Renal cortex interstitium (tissue), 11 donors: ENCODE data around the gene SNRNP25. TPM values are rescaled to one million over a fixed set of nuclear protein-coding genes. Genes with fewer than 3 reads are reported as not detected.

Experiments used
- DNase-seq, 11 donors: peaks; one replicate each; pipeline ENCODE4 v3.0.0-alpha.2; 2013; ENCODE audit warnings: low read depth in 9 of 11, low spot score in 4 of 11; ENCODE audit errors: extremely low read depth in 1 of 11
- polyA plus RNA-seq, 3 donors: library from polyadenylated mRNA; unstranded; fragments of 120-200 nt; gene quantifications; one replicate each; pipeline ENCODE4 v1.2.1, GENCODE V29; 2013; ENCODE audit not compliant: insufficient read length in 3 of 3

SNRNP25 gene
- polyA plus RNA-seq, 3 donors, result 36.0 to 47.0 (median 36.2) TPM

DNA sequence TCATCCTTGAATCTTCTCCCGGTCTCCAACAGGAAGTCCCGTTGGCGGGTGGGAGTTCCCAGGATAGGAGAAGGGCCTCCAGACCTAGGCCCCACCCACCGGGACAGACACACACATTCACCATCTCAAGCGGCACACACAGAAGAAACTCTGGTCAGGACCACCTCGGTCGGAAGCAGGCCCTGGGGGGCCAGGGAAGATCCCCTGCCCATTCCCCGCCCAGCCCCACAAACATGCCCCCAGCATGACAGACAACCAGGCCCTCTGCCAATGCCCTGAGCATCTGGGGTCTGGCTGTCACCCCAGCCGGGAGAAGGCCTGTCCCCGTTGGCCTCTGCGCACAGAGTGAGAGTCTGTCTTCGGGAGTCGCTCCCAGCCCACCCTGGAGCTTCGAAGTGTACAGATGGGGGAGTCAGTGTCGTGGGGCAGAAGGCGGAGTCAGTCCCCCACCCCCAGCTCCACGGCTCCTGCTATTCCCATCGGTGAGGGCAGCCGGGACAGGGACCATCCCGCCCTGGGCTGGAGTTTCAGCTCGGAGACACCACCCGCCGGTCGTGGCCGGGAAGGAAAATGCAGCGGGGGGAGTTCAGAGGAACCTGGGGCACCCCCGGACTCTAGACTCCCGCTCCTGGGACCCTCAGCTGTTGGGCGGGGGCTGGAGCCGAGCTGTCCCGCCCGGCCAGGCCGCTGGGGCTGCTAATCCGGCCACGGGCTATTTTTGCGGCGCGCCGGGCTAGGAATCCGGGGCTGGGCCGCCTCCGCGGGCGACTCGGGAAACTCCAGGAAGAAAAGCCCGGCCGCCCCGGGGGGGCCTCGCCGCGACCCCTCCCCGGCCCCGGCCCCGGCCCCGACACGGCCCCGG lies 18.1 kb downstream of the SNRNP25 start:
- DNase-seq, result peak in 1 of 11 donors; percentile 49

DNA sequence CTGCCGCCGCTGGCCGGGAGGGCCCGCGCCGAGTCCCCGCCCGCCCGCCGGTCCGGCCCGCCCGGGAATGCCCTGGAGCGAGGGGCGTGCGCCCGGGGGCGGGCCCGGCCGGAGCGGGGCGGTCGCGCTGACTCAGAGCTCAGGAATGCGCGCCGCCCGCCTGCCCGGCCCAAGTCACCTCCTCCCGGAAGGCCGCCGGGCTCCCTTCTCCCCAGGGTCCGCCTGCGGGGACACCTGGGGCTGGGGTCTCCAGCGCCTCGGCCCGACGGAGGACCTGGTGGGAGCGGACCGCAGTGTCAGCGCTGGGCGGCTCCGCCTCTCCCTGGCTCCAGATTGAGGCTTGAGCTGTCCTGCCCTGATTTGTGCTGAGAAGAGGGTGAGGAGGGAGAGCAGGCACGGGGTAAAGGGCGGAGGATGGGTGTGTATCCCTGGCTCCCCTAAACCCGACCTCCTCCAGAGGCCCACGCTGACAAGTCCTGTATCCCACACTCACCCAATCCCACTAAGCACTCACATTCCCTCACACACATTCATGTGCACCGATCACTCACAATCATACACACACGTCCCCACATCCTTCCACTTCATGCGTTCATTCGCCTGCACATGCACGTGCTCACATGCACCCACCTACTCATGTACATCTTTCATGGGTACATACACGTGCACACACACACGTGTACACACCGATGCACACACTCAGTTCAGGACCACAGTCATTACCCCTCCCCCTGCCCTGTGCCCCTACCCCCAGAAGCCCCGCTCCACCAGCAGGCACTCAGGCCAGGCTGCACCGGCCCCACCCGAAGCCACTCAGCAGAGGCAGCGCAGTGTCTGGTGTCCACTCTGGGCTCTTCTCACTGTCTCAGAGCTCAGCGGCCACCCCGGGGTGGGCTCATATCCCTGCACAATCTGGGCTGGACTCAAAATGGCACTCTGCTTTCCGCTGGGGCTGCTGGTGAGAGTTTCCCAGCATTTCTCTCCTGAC lies 19.2 kb downstream of the SNRNP25 start, which contains the start of gene RHBDF1:
RHBDF1 (minus strand) TSS at position 71 of the 988 bp plus-strand sequence. CDS start 7,616 bp downstream, outside the sequence.
- DNase-seq, result no peak

GRCh38 chr16:74051-74746 lies 20.6 kb downstream of the SNRNP25 start:
- no peak for DNase-seq

- no peak for DNase-seq
Observed at GRCh38 chr16:74747-75334, 21.2 kb downstream of the SNRNP25 start.

DNA sequence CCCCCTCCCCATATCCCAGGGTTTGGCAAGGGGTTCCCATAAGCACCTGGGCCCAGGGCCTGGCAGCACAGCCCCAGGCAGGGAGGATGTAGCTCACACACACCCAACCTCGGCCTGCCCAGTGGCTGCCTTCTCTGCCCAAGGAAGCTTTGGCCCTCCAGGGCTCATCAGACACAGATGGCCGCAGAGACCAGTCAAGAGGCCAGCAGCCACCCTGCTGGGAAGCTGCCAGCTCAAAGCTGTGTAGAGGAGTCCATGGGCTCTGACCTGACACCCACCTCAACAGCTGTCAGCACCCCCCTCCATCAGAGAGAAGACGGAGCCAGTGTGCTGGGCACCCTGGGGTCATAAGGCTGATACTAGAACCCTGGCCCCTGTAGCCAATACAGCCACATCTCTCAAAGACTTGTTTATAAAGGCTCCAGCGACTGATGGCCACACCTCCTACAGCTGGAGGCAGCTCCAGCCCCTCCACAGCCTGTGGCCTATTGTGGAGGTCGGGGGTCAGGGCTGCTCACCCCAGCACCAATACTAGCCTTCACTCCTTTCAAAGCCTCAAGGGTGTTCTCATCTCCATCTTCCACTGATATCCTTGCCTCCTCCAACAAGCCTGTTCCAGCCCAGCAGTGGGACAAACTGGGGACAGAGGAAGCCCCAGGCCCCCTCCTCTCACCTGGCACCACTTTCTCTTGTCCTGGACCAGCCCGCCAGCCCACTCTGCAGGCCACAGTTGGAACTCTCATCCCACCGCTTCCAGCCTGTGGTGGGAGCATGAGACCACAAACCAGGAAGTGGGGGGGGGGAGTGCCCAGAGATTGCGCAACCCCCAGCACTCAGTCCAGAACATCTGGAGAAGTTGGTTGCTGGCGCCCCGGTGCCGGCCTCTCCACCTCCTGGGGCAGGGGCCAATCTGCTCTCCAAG lies 22.2 kb downstream of the SNRNP25 start:
- no peak for DNase-seq

DNA sequence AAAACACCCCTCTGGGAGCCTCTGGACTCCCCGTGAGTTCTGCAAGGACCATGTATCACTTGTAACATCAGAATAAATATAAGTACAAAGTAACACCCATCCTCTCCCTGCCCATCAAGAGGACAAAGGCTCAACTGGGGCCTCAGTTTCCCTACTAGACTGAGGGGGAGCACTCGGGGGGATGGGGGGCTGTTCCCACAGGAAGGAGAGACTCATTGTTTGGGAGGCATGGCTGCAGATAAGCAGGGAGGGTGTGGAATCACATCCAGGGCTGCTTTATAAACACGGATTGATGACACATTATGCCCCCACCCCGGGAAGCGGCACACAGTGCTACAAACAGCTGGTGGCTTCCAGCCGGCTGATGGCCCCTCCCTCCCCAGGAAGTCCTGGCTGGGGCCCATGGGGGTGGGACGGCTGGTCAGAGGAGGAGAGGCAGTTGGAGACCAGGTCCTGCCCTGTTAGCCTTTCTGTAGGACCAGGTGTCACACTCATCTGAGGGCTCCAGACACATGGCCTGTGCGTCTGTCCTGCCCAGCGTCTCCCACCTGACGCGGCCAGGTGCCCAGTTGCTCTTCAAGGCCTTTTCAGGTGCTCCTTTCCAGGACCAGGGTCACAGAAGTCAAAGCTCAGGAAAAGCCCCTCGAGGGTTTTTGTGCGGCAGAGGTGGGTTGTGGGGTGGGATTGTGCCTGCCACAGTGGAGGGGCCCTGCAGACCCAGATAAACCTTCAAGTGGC lies 23.1 kb downstream of the SNRNP25 start:
- no peak for DNase-seq

GRCh38 chr16:77273-77806 lies 23.7 kb downstream of the SNRNP25 start:
- peak in 1 of 11 donors; percentile 33 for DNase-seq

DNA sequence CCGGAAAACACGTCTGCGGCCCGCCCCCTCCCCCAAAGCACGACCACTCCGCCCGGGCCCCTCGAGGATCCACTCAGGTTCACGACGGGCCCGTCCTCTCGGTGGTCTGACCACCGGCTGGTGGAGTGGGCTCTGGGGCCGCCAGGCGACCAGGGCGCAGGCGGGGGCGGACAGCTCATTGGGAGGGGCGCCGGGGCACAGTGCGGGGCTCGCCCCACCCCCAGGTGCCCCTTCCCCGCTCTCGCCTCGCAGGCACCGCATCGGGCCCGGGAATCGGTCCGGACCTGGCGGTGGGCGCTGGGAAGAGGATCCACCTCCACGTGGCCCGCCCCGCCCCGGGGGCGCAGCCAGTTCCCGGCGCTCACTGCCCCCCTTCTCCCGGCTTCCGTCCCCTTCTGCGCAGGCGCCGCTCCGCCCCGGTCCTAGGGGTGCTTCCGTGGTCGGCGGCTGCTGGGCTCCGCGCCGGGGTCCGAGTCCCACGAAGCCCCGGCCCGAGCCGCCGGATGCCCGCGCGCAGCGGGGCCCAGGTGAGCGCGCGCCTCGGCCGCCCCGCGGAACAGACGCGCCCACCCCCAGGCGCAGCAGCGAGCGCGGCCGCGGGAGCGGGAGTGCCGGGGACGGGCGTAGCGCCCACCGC lies 24.3 kb downstream of the SNRNP25 start, which contains the start of gene MPG:
MPG (plus strand) TSS at position 419 of the 637 bp plus-strand sequence; CDS start at position 504, 85 bp downstream.
- DNase-seq, result peak in 5 of 11 donors; percentile 63 to 86 (median 75)

- no peak for DNase-seq
Observed at GRCh38 chr16:78444-79150, 25.0 kb downstream of the SNRNP25 start.

GRCh38 chr16:79151-80054 lies 25.8 kb downstream of the SNRNP25 start:
- DNase-seq, result no peak

DNA sequence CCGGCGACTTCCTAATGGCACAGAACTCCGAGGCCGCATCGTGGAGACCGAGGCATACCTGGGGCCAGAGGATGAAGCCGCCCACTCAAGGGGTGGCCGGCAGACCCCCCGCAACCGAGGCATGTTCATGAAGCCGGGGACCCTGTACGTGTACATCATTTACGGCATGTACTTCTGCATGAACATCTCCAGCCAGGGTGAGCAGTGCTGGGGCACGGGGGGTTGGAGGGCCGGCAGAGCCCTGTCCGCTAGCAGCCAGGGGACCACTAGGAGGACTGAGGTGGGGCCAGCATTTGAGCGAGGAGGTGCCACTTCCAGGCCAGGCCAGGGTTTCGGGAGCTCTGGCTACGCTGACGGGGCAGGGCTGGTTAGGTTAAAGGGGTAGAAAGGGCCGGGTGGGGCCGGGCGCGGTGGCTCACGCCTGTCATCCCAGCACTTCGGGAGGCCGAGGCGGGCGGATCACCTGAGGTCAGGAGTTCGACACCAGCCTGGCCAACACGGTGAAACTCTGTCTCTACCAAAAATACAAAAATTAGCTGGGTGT lies 29.5 kb downstream of the SNRNP25 start:
- DNase-seq, result no peak

GRCh38 chr16:83781-84615 lies 30.4 kb downstream of the SNRNP25 start:
- DNase-seq, result no peak

DNA sequence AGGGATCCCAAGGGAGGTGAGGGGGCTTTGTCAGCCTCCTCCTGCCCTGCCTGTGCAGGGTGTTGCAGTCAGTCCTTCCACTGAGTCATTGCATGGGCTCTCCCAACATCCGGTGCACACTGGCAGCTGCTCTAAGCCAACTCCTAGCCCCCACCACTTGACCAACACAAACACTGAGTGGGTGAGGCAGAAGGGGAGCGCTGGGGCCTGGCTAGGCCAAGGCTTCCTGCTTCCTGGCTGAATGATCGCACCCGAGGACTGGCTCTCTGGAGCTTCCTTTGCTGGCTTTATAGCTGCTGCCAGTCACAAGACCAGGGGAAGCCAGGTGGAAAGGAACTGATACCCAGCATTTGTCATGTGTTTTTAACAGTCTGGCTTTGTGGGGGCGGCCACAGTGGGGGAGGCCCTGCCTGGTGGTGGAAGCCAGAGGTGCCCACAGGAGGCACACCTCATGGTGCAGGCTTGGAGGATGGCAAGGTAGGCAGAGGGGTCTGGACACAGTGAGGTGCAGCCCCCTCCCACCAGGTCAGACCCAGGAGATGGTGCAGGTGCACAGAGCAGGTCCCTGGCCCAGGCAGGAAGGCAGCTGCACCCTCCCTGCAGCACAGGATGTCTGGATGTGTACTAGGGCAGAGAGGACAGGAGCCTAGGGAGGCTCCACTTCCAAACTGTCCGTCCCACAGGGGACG lies 31.2 kb downstream of the SNRNP25 start:
- peak in 1 of 11 donors; percentile 40 for DNase-seq
